HepG2 (cell line): ENCODE results near the gene IGLON5.

Experiments
- IKZF5 ChIP-seq: IDR thresholded peaks from 2 replicates; pipeline ENCODE4 v1.6.1; 2018; ENCODE audit warnings: missing genetic modification reagents, mild to moderate bottlenecking, missing compliant biosample characterization
- POLR2A ChIP-seq, 2 experiments: IDR thresholded peaks; 2 replicates each; pipeline ENCODE4 v1.6.1; 2011; ENCODE audit warnings: low read depth in 2 of 2, low read length in 2 of 2, mild to moderate bottlenecking in 1 of 2, moderate library complexity in 1 of 2; ENCODE audit not compliant: insufficient read depth in 1 of 2
- SP1 ChIP-seq, 2 experiments: fragments of 450-650 bp in 1 of 2; sonication (generic) in 1 of 2; formaldehyde crosslinking in 1 of 2; IDR thresholded peaks; 2 replicates each; pipeline versions ENCODE4 v1.4.0 to v1.6.1; 2016 to 2020; ENCODE audit warnings: missing genetic modification reagents in 1 of 2
- TAF1 ChIP-seq: sonication (generic); formaldehyde crosslinking; IDR thresholded peaks from 2 replicates; pipeline ENCODE4 v1.4.0; 2020; ENCODE audit warnings: missing genetic modification reagents
- TF ChIP-seq, protein P1 (sequence below): sonication (generic); formaldehyde crosslinking; IDR thresholded peaks from 2 replicates; pipeline ENCODE4 v1.5.0; 2020; ENCODE audit warnings: mild to moderate bottlenecking, missing genetic modification reagents, moderate library complexity
- TF ChIP-seq, protein P2 (sequence below): sonication (generic); formaldehyde crosslinking; IDR thresholded peaks from 2 replicates; pipeline ENCODE4 v1.4.0; 2020; ENCODE audit warnings: mild to moderate bottlenecking, missing genetic modification reagents, borderline replicate concordance
- TF ChIP-seq, protein P3 (sequence below): sonication (generic); formaldehyde crosslinking; IDR thresholded peaks from 2 replicates; pipeline ENCODE4 v1.4.0; 2020; ENCODE audit warnings: low read depth, mild to moderate bottlenecking, missing genetic modification reagents
- TF ChIP-seq, protein P4 (sequence below), 2 experiments: sonication (generic) in 1 of 2; formaldehyde crosslinking in 1 of 2; IDR thresholded peaks; 2 replicates each; pipeline versions ENCODE4 v1.5.1 to v1.6.1; 2011 to 2020; ENCODE audit warnings: borderline replicate concordance in 1 of 2, low read depth in 1 of 2, low read length in 1 of 2, mild to moderate bottlenecking in 1 of 2, missing genetic modification reagents in 1 of 2, moderate library complexity in 1 of 2

GRCh38 chr19:51365965-51366388 lies 54.5 kb downstream of the IGLON5 start, which contains the start of gene ETFB:
- TF ChIP-seq, protein P1, sequence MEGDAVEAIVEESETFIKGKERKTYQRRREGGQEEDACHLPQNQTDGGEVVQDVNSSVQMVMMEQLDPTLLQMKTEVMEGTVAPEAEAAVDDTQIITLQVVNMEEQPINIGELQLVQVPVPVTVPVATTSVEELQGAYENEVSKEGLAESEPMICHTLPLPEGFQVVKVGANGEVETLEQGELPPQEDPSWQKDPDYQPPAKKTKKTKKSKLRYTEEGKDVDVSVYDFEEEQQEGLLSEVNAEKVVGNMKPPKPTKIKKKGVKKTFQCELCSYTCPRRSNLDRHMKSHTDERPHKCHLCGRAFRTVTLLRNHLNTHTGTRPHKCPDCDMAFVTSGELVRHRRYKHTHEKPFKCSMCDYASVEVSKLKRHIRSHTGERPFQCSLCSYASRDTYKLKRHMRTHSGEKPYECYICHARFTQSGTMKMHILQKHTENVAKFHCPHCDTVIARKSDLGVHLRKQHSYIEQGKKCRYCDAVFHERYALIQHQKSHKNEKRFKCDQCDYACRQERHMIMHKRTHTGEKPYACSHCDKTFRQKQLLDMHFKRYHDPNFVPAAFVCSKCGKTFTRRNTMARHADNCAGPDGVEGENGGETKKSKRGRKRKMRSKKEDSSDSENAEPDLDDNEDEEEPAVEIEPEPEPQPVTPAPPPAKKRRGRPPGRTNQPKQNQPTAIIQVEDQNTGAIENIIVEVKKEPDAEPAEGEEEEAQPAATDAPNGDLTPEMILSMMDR: no peak
- TF ChIP-seq, protein P2, sequence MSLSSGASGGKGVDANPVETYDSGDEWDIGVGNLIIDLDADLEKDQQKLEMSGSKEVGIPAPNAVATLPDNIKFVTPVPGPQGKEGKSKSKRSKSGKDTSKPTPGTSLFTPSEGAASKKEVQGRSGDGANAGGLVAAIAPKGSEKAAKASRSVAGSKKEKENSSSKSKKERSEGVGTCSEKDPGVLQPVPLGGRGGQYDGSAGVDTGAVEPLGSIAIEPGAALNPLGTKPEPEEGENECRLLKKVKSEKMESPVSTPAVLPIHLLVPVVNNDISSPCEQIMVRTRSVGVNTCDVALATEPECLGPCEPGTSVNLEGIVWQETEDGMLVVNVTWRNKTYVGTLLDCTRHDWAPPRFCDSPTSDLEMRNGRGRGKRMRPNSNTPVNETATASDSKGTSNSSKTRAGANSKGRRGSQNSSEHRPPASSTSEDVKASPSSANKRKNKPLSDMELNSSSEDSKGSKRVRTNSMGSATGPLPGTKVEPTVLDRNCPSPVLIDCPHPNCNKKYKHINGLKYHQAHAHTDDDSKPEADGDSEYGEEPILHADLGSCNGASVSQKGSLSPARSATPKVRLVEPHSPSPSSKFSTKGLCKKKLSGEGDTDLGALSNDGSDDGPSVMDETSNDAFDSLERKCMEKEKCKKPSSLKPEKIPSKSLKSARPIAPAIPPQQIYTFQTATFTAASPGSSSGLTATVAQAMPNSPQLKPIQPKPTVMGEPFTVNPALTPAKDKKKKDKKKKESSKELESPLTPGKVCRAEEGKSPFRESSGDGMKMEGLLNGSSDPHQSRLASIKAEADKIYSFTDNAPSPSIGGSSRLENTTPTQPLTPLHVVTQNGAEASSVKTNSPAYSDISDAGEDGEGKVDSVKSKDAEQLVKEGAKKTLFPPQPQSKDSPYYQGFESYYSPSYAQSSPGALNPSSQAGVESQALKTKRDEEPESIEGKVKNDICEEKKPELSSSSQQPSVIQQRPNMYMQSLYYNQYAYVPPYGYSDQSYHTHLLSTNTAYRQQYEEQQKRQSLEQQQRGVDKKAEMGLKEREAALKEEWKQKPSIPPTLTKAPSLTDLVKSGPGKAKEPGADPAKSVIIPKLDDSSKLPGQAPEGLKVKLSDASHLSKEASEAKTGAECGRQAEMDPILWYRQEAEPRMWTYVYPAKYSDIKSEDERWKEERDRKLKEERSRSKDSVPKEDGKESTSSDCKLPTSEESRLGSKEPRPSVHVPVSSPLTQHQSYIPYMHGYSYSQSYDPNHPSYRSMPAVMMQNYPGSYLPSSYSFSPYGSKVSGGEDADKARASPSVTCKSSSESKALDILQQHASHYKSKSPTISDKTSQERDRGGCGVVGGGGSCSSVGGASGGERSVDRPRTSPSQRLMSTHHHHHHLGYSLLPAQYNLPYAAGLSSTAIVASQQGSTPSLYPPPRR (CRISPR knock-in tag): no peak
- TF ChIP-seq POLR2A (IDR thresholded peaks at IDR 0.05; ENCODE audit: insufficient read depth in 1 of 2, low read depth in 2 of 2, low read length in 2 of 2) (peak in 1 of 2 experiments; percentile 85; a peak in 1 of 4 replicates), SP1 (IDR thresholded peaks at IDR 0.05) (no peak), SP1 (CRISPR knock-in tag; IDR thresholded peaks at IDR 0.05) (no peak), IKZF5 (CRISPR knock-in tag) (no peak), TAF1 (CRISPR knock-in tag) (no peak; the same call in 1 of the 2 replicates)
- TF ChIP-seq, protein P3, sequence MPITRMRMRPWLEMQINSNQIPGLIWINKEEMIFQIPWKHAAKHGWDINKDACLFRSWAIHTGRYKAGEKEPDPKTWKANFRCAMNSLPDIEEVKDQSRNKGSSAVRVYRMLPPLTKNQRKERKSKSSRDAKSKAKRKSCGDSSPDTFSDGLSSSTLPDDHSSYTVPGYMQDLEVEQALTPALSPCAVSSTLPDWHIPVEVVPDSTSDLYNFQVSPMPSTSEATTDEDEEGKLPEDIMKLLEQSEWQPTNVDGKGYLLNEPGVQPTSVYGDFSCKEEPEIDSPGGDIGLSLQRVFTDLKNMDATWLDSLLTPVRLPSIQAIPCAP (CRISPR knock-in tag): no peak
- TF ChIP-seq, protein P4, sequence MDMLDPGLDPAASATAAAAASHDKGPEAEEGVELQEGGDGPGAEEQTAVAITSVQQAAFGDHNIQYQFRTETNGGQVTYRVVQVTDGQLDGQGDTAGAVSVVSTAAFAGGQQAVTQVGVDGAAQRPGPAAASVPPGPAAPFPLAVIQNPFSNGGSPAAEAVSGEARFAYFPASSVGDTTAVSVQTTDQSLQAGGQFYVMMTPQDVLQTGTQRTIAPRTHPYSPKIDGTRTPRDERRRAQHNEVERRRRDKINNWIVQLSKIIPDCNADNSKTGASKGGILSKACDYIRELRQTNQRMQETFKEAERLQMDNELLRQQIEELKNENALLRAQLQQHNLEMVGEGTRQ (IDR thresholded peaks at IDR 0.05; ENCODE audit: low read depth, low read length): no peak
- TF ChIP-seq, protein P4 (CRISPR knock-in tag; IDR thresholded peaks at IDR 0.05; ENCODE audit: borderline replicate concordance): no peak
